Measurements from ENCODE around the gene ITCH. TPM values are rescaled to one million over a fixed set of nuclear protein-coding genes. Genes with fewer than 3 reads are reported as not detected.

ITCH gene
- total and polyA plus RNA-seq, 7 donors: 16.3 to 60.6 (median 50.2) TPM

GRCh38 chr20:34526466-34526865 is 163.4 kb downstream of the ITCH start:
- no peak for DNase-seq
- Histone ChIP-seq H3K36me3 (peaks cover 9 to 43% (median 26%) of the 10 kb centered on the region in 4 donors), H3K27me3 (no peaks in the 10 kb centered on the region), H3K4me1 (peaks cover 0 to 70% (median 67%) of the 10 kb centered on the region in 4 donors), H3K4me3 (no peak overlapping the region), H3K27ac (peak overlapping the region; percentile 75 to 86 (median 82)), H3K9me3 (no peaks in the 10 kb centered on the region)
- intact Hi-C loops (cut with DNase I): loop anchor here (2.0 kb wide), 1 partner anchor 32 kb away; the partner anchor contains the start of gene MAP1LC3A
- WGBS, 2 donors: 34 to 71% methylated on average over 5 of the region's 5 CpGs
- TF ChIP-seq CTCF (IDR thresholded peaks at IDR 0.05): no peak
- TF ChIP-seq EP300 (IDR thresholded peaks at IDR 0.05): no peak
- TF ChIP-seq POLR2AphosphoS5 (IDR thresholded peaks at IDR 0.05): no peak
- no peak for TF ChIP-seq POLR2A (IDR thresholded peaks at IDR 0.05)

- peaks cover 9 to 45% (median 27%) of the 10 kb centered on the region in 4 donors for H3K36me3 ChIP-seq
- peak overlapping the region; percentile 75 to 86 (median 82) for H3K27ac ChIP-seq
- no peaks in the 10 kb centered on the region for H3K27me3 ChIP-seq
- peaks cover 0 to 69% (median 65%) of the 10 kb centered on the region in 4 donors for H3K4me1 ChIP-seq
- 87 to 91% methylated on average over 10 of the region's 10 CpGs for WGBS, 2 donors
- TF ChIP-seq POLR2A (IDR thresholded peaks at IDR 0.05) (no peak), CTCF (IDR thresholded peaks at IDR 0.05) (no peak), POLR2AphosphoS5 (IDR thresholded peaks at IDR 0.05) (no peak), EP300 (IDR thresholded peaks at IDR 0.05) (no peak)
- peak; percentile 21 for DNase-seq
- no peak overlapping the region for H3K4me3 ChIP-seq
- intact Hi-C loops (cut with DNase I): loop anchor here (2.0 kb wide), 1 partner anchor 32 kb away; the partner anchor contains the start of gene MAP1LC3A
- no peaks in the 10 kb centered on the region for H3K9me3 ChIP-seq
Observed at GRCh38 chr20:34527016-34527415, 163.9 kb downstream of the ITCH start.

GRCh38 chr20:34528921-34529297 is 165.8 kb downstream of the ITCH start:
- H3K9me3 ChIP-seq: no peaks in the 10 kb centered on the region
- peaks cover 12 to 64% (median 37%) of the 10 kb centered on the region in 4 donors for H3K36me3 ChIP-seq
- intact Hi-C loops (cut with DNase I): no loop called here
- H3K4me3 ChIP-seq: no peak overlapping the region
- 41 to 65% methylated on average over 5 of the region's 5 CpGs for WGBS, 2 donors
- peak overlapping the region in 3 of 4 donors; percentile 38 to 60 (median 54) for H3K27ac ChIP-seq
- DNase-seq: peak; percentile 78
- H3K4me1 ChIP-seq: peaks cover 0 to 51% (median 48%) of the 10 kb centered on the region in 4 donors
- TF ChIP-seq POLR2AphosphoS5 (IDR thresholded peaks at IDR 0.05) (no peak), EP300 (IDR thresholded peaks at IDR 0.05) (no peak), POLR2A (IDR thresholded peaks at IDR 0.05) (no peak), CTCF (IDR thresholded peaks at IDR 0.05) (no peak)
- H3K27me3 ChIP-seq: no peaks in the 10 kb centered on the region

GRCh38 chr20:34529742-34530141 is 166.7 kb downstream of the ITCH start:
- H3K36me3 ChIP-seq: peaks cover 13 to 72% (median 45%) of the 10 kb centered on the region in 4 donors
- H3K4me1 ChIP-seq: peaks cover 0 to 46% (median 46%) of the 10 kb centered on the region in 4 donors

More at GRCh38 chr20:34529742-34530141, 166.7 kb downstream of the ITCH start:
- intact Hi-C loops (cut with DNase I): no loop called here
- Histone ChIP-seq H3K27ac (peak overlapping the region in 2 of 4 donors; percentile 54 to 60), H3K27me3 (no peaks in the 10 kb centered on the region), H3K4me3 (no peak overlapping the region), H3K9me3 (no peaks in the 10 kb centered on the region)
- 91 to 97% methylated on average over 3 of the region's 3 CpGs for WGBS, 2 donors
- TF ChIP-seq POLR2AphosphoS5 (IDR thresholded peaks at IDR 0.05) (no peak), POLR2A (IDR thresholded peaks at IDR 0.05) (no peak), EP300 (IDR thresholded peaks at IDR 0.05) (no peak), CTCF (IDR thresholded peaks at IDR 0.05) (no peak)
- DNase-seq: no peak

Data from sigmoid colon (tissue), 7 donors.